Measurements from ENCODE around the gene PKN2.

Gene PKN2

DNA sequence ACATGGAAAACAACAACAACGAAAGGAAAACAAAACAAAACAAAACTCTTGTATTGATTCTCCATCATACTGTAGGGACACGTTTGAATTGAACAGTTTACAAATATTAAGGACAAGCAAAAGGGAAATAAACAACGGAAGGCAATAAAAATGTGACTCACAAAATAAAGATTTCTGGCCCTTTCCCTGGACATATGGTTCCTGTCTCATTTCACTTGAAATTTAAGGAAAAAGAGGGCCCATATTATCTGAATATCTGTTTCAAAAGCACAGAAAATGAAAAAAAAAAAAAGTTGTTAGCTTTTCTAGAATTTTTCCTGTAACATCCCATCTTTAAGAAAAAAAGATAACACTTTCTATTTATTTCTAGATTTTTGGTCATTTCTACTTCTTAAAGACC is 3.6 kb upstream of the PKN2 start:
- H3K4me3 ChIP-seq (ENCODE audit: low read depth, low read length), result no peak overlapping the region
- H3K27ac ChIP-seq (ENCODE audit: low read depth, low read length), result no peak overlapping the region
- peaks cover 6% of the 10 kb centered on the region; the same call in 1 of the 2 replicates for H3K4me1 ChIP-seq (ENCODE audit: control insufficient read depth, insufficient read depth, low read length)
- no peaks in the 10 kb centered on the region for H3K9me3 ChIP-seq (ENCODE audit: control insufficient read depth, insufficient read depth, low read length)
- H3K9ac ChIP-seq (ENCODE audit: low read depth, low read length), result no peak overlapping the region
- no peaks in the 10 kb centered on the region for H3K27me3 ChIP-seq (ENCODE audit: control insufficient read depth, insufficient read depth, low read length)
- H3K36me3 ChIP-seq (ENCODE audit: control insufficient read depth, insufficient read depth, low read length), result no peaks in the 10 kb centered on the region

DNA sequence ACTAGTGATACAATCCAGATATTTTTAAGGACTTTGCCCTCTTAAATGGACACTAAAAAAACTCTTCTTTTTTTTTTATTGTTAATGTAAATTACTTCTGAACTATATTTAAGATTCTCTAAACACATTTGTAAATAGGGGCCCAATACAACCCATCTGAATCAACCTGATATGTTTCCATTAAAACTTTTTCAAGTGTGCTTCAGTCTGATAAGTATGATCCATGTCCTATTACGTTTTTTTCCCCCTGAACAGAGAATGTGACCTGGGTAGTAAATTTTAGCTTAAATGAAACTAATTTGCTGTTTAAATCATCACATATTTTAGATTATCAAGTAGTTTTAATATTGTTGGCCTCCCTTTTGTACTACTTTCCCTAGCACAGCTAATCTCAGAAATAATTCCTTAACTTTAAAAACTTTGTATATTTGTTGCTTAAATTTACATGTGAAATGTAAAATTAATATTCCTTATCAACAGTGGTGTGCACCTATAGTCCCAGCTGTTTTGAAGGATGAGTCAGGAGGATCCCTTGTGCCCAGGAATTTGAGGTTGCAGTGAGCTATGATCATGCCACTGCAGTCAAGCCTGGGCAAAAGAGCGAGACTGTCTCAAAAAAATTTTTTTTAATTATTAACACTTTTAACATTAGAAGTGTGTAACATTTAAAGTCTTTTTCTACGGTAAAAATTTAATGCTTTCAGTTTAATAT is 3.0 kb upstream of the PKN2 start:
- H3K4me1 ChIP-seq (ENCODE audit: control insufficient read depth, insufficient read depth, low read length), result peaks cover 6% of the 10 kb centered on the region; the same call in 1 of the 2 replicates
- no peak overlapping the region for H3K4me3 ChIP-seq (ENCODE audit: low read depth, low read length)
- no peaks in the 10 kb centered on the region for H3K9me3 ChIP-seq (ENCODE audit: control insufficient read depth, insufficient read depth, low read length)
- no peak overlapping the region for H3K27ac ChIP-seq (ENCODE audit: low read depth, low read length)
- H3K27me3 ChIP-seq (ENCODE audit: control insufficient read depth, insufficient read depth, low read length), result no peaks in the 10 kb centered on the region
- no peaks in the 10 kb centered on the region for H3K36me3 ChIP-seq (ENCODE audit: control insufficient read depth, insufficient read depth, low read length)
- no peak overlapping the region for H3K9ac ChIP-seq (ENCODE audit: low read depth, low read length)

DNA sequence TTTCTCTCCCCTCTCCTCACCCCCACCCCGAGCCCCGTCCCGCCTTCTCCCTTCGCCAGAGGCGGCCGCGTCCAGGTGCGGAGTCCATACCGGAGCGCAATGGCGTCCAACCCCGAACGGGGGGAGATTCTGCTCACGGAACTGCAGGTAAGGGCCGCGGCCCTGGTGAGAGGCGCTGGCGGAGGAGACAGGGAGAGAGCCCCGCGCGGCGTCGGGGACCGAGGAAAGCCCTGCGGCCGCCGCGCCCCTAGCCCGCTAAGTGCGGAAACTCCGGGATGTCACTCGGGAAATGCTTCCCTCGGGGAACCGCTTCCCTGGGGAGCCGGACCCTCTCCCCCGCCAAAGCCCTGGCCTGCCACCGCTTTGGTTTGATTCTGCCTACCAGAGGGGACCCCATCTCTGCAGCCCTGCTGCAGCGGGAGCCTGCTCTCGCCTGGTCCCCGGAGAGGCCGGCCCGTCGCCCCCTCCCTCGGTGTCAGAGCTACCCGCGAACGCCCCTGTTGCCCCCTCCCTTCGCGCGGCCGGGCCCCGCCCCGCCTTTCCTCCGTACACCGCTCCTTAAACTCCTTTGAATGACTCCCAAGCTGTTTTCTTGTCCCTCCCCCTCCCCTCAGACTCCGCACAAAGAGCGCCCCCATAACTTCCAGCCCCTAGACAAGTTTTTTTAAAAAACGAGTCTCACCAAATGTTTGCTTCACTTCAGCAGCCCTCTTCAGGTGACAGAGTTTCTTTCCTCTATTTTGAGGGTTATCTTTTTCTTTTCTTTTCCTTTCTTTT is 597 bp downstream of the PKN2 start:
- H3K27ac ChIP-seq (ENCODE audit: low read depth, low read length), result peak overlapping the region; percentile 97
- H3K4me1 ChIP-seq (ENCODE audit: control insufficient read depth, insufficient read depth, low read length), result peaks cover 11% of the 10 kb centered on the region
- H3K27me3 ChIP-seq (ENCODE audit: control insufficient read depth, insufficient read depth, low read length), result no peaks in the 10 kb centered on the region
- 0 out of 2 replicates have a peak, but pooled peaks cover 5% of the 10 kb centered on the region for H3K36me3 ChIP-seq (ENCODE audit: control insufficient read depth, insufficient read depth, low read length)
- peak overlapping the region; percentile 87 for H3K9ac ChIP-seq (ENCODE audit: low read depth, low read length)
- no peaks in the 10 kb centered on the region for H3K9me3 ChIP-seq (ENCODE audit: control insufficient read depth, insufficient read depth, low read length)
- peak overlapping the region; percentile 78 for H3K4me3 ChIP-seq (ENCODE audit: low read depth, low read length)

DNA sequence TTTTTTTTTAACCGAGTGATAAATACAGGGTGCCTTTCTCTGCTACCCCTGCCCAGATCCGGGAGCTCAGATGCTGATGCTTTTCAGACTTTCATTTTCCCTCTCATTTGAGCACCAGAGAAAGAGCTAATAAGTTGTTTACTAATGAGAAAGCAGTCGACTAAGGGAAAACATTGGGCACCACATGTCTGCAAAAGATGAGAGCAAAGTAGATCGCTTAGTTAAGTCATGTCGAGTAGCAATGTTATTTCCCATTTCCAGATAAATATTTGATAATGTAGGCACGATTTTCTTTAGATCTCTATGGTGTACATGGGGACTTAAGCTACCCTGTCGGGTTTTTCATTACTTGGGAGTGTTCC is 1.2 kb downstream of the PKN2 start:
- H3K27me3 ChIP-seq (ENCODE audit: control insufficient read depth, insufficient read depth, low read length), result no peaks in the 10 kb centered on the region
- peak overlapping the region; percentile 78 for H3K4me3 ChIP-seq (ENCODE audit: low read depth, low read length)
- H3K9ac ChIP-seq (ENCODE audit: low read depth, low read length), result peak overlapping the region; percentile 87
- H3K9me3 ChIP-seq (ENCODE audit: control insufficient read depth, insufficient read depth, low read length), result no peaks in the 10 kb centered on the region
- H3K36me3 ChIP-seq (ENCODE audit: control insufficient read depth, insufficient read depth, low read length), result 0 out of 2 replicates have a peak, but pooled peaks cover 5% of the 10 kb centered on the region
- H3K4me1 ChIP-seq (ENCODE audit: control insufficient read depth, insufficient read depth, low read length), result peaks cover 11% of the 10 kb centered on the region
- H3K27ac ChIP-seq (ENCODE audit: low read depth, low read length), result peak overlapping the region; percentile 97

DNA sequence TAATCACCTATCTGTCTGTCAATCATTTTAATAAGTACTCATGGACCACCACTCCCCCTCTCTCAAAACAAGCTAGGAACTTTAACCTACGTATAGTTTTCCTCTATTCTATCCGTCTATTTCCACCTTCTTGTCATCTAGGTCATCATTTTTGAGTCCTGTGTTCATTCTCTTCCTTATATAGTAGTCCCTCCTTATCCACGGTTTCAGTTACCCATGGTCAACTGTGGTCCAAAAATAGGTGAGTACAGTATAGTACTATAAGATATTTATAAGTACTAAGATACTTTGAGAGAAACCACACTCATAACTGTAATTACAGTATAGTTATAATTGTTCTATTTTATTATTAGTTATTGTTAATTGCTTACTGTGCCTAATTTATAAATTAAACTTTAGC is 7.5 kb downstream of the PKN2 start:
- H3K27ac ChIP-seq (ENCODE audit: low read depth, low read length), result no peak overlapping the region
- H3K4me3 ChIP-seq (ENCODE audit: low read depth, low read length), result no peak overlapping the region
- no peaks in the 10 kb centered on the region for H3K27me3 ChIP-seq (ENCODE audit: control insufficient read depth, insufficient read depth, low read length)
- no peaks in the 10 kb centered on the region for H3K9me3 ChIP-seq (ENCODE audit: control insufficient read depth, insufficient read depth, low read length)
- H3K36me3 ChIP-seq (ENCODE audit: control insufficient read depth, insufficient read depth, low read length), result peaks cover 17% of the 10 kb centered on the region; the same call in 1 of the 2 replicates
- H3K4me1 ChIP-seq (ENCODE audit: control insufficient read depth, insufficient read depth, low read length), result peaks cover 9% of the 10 kb centered on the region
- H3K9ac ChIP-seq (ENCODE audit: low read depth, low read length), result no peak overlapping the region

DNA sequence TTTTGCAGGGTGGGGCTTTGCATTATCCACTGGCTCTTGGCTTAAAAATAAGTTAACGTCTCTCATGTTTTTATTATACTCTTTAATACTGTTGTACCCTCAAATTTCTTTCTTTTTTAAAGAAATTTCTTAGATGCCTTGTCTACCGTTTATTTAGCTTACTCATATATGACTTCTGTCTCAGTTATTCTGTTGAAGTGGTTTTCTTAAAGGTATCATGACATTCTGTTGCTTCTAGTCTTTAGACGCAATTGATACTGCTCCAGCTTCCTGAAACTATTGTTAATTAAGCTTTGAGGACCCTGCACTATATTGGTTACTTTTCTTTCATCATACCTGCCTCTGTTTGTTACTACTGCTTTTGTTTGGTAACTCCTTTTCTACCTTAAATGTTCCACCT is 11.7 kb downstream of the PKN2 start:
- Histone ChIP-seq H3K27ac (ENCODE audit: low read depth, low read length) (no peak overlapping the region), H3K4me1 (ENCODE audit: control insufficient read depth, insufficient read depth, low read length) (peaks cover 19% of the 10 kb centered on the region; the same call in 1 of the 2 replicates), H3K4me3 (ENCODE audit: low read depth, low read length) (no peak overlapping the region), H3K27me3 (ENCODE audit: control insufficient read depth, insufficient read depth, low read length) (no peaks in the 10 kb centered on the region), H3K36me3 (ENCODE audit: control insufficient read depth, insufficient read depth, low read length) (peaks cover 14% of the 10 kb centered on the region; the same call in 1 of the 2 replicates), H3K9me3 (ENCODE audit: control insufficient read depth, insufficient read depth, low read length) (no peaks in the 10 kb centered on the region), H3K9ac (ENCODE audit: low read depth, low read length) (no peak overlapping the region)

DNA sequence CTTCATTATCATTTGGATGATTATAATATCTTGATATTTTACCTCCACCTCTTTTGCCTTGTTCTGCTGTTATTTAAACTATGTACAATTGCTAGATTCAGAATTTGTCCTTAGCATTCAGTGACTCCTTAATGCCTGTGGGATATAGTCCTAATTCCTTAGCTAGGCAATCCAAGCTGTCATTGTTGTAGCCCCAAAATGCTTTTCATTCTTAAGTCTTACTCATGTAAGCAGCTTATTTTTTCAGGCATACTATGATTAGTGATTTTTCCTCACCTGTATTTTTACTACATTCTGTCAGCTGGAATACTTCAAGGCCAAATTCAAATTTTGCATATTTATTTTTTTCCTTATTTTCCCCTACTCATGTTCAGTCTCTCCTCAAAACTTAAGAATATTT is 13.4 kb downstream of the PKN2 start:
- Histone ChIP-seq H3K4me3 (ENCODE audit: low read depth, low read length) (no peak overlapping the region), H3K9me3 (ENCODE audit: control insufficient read depth, insufficient read depth, low read length) (no peaks in the 10 kb centered on the region), H3K9ac (ENCODE audit: low read depth, low read length) (no peak overlapping the region), H3K36me3 (ENCODE audit: control insufficient read depth, insufficient read depth, low read length) (peaks cover 6% of the 10 kb centered on the region; the same call in 1 of the 2 replicates), H3K27ac (ENCODE audit: low read depth, low read length) (no peak overlapping the region), H3K4me1 (ENCODE audit: control insufficient read depth, insufficient read depth, low read length) (peaks cover 19% of the 10 kb centered on the region; the same call in 1 of the 2 replicates), H3K27me3 (ENCODE audit: control insufficient read depth, insufficient read depth, low read length) (no peaks in the 10 kb centered on the region)

DNA sequence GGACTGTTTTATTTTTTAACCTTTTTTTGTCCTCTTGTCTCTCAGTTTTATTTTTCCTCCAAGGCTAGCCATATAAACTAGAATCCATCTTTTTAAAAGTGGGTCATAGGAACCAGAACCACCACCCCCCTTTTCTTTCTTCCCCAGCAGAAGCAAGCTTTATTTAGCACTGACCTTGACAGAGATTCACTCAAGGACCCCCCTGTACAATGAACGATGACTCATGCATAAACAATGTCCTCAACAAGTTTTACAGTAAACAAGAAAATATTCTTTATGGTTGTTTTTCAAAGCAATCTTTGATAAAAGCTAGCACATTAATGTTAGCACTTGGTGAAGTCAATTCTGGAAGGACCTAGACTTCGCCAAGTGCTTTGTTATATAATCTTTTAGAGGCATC is 14.1 kb downstream of the PKN2 start:
- no peak overlapping the region for H3K27ac ChIP-seq (ENCODE audit: low read depth, low read length)
- peaks cover 19% of the 10 kb centered on the region; the same call in 1 of the 2 replicates for H3K4me1 ChIP-seq (ENCODE audit: control insufficient read depth, insufficient read depth, low read length)
- no peaks in the 10 kb centered on the region for H3K27me3 ChIP-seq (ENCODE audit: control insufficient read depth, insufficient read depth, low read length)
- peaks cover 6% of the 10 kb centered on the region; the same call in 1 of the 2 replicates for H3K36me3 ChIP-seq (ENCODE audit: control insufficient read depth, insufficient read depth, low read length)
- H3K9ac ChIP-seq (ENCODE audit: low read depth, low read length), result no peak overlapping the region
- no peak overlapping the region for H3K4me3 ChIP-seq (ENCODE audit: low read depth, low read length)
- H3K9me3 ChIP-seq (ENCODE audit: control insufficient read depth, insufficient read depth, low read length), result no peaks in the 10 kb centered on the region

DNA sequence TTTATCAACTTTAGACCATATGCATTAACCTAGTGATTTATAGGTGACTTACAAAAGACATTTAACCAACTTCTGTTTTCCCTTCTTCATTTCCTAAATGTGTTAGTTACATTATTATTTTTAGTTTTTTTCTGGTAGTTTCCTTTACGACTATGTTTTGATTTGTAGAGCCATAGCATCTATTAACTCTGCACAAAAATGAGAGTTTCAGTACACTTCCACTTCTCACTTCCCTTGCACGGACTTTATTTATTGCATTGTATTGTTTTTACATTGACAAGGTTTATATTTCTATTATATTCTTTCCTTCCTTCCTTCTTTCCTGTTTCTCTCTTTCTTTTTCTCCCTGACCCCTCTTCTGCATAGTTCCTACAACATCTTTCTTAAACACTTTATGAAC is 14.7 kb downstream of the PKN2 start:
- no peak overlapping the region for H3K27ac ChIP-seq (ENCODE audit: low read depth, low read length)
- H3K9ac ChIP-seq (ENCODE audit: low read depth, low read length), result no peak overlapping the region
- H3K36me3 ChIP-seq (ENCODE audit: control insufficient read depth, insufficient read depth, low read length), result peaks cover 2% of the 10 kb centered on the region; the same call in 1 of the 2 replicates
- no peaks in the 10 kb centered on the region for H3K9me3 ChIP-seq (ENCODE audit: control insufficient read depth, insufficient read depth, low read length)
- H3K4me3 ChIP-seq (ENCODE audit: low read depth, low read length), result no peak overlapping the region
- H3K4me1 ChIP-seq (ENCODE audit: control insufficient read depth, insufficient read depth, low read length), result peaks cover 19% of the 10 kb centered on the region; the same call in 1 of the 2 replicates
- no peaks in the 10 kb centered on the region for H3K27me3 ChIP-seq (ENCODE audit: control insufficient read depth, insufficient read depth, low read length)

DNA sequence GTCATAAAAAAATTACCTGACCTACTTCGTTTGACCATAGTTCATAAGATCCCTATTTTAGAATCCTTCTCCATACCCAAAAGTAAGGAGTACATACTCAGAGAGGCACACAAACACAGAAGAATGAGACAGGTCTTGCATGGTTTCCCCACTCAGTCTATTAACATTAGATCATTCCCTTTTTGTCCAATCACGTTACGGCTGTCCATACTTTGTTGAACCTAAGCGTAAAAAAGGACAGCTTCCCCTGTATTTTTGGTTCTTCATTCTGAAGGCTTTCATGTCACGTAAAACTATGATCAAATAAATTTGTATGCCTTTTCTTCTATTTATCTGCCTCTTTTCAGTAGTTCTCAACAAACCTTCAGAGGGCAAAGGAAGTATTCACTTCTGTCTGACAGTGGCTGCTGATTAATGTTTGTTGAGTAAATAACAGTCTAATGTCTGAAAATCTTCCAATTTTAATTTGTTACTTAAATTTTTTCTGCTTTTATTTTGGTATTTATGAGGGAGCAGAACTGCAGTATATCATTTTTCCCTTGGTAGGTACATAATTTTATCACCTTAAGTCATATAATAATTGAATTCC is 16.4 kb downstream of the PKN2 start:
- Histone ChIP-seq H3K4me1 (ENCODE audit: control insufficient read depth, insufficient read depth, low read length) (peaks cover 16% of the 10 kb centered on the region; the same call in 1 of the 2 replicates), H3K9me3 (ENCODE audit: control insufficient read depth, insufficient read depth, low read length) (no peaks in the 10 kb centered on the region), H3K27me3 (ENCODE audit: control insufficient read depth, insufficient read depth, low read length) (no peaks in the 10 kb centered on the region), H3K4me3 (ENCODE audit: low read depth, low read length) (no peak overlapping the region), H3K9ac (ENCODE audit: low read depth, low read length) (no peak overlapping the region), H3K27ac (ENCODE audit: low read depth, low read length) (no peak overlapping the region), H3K36me3 (ENCODE audit: control insufficient read depth, insufficient read depth, low read length) (peaks cover 2% of the 10 kb centered on the region; the same call in 1 of the 2 replicates)

Measured in HUES48 (cell line).